Endothelial cell of umbilical vein (primary cell): ENCODE results near the gene IFT74.

Experiments
- POLR2A ChIP-seq: IDR thresholded peaks from 2 replicates; pipeline ENCODE4 v1.6.1; 2012; ENCODE audit warnings: low read depth, mild to moderate bottlenecking, control low read depth, low read length
- TF ChIP-seq, protein P1 (sequence below), 2 donors: IDR thresholded peaks; 1 replicate in 1 of 2; 2 replicates in 1 of 2; pipeline ENCODE4 v1.5.1; 2011; ENCODE audit warnings: low read length in 2 of 2, mild to moderate bottlenecking in 2 of 2, moderate library complexity in 2 of 2, control low read depth in 1 of 2, inconsistent platforms in 1 of 2, low read depth in 1 of 2; ENCODE audit not compliant: insufficient read depth in 1 of 2; ENCODE audit errors: extremely low read depth in 1 of 2

DNA sequence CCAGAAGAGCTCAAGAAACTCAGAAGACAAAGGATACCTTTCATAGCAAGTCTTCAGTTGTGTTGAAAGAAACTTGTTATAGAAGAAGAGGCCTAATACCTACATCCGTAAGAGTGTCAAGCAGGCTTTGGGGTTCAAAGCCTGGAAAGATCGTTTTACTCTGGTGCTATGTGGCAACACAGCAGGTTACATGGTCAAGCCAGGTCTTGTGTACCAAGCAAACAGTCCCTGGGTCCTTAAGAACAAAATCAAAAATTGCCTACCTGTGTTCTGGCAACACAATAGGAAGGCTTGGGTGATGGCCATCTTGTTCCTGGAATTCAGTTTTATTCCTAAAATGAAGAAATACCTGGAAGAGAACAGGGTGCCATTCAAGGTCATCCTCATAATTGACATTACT lies 81.3 kb downstream of the IFT74 start:
- no peak for TF ChIP-seq POLR2A
- TF ChIP-seq, protein P1, sequence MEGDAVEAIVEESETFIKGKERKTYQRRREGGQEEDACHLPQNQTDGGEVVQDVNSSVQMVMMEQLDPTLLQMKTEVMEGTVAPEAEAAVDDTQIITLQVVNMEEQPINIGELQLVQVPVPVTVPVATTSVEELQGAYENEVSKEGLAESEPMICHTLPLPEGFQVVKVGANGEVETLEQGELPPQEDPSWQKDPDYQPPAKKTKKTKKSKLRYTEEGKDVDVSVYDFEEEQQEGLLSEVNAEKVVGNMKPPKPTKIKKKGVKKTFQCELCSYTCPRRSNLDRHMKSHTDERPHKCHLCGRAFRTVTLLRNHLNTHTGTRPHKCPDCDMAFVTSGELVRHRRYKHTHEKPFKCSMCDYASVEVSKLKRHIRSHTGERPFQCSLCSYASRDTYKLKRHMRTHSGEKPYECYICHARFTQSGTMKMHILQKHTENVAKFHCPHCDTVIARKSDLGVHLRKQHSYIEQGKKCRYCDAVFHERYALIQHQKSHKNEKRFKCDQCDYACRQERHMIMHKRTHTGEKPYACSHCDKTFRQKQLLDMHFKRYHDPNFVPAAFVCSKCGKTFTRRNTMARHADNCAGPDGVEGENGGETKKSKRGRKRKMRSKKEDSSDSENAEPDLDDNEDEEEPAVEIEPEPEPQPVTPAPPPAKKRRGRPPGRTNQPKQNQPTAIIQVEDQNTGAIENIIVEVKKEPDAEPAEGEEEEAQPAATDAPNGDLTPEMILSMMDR (IDR thresholded peaks at IDR 0.05; ENCODE audit: extremely low read depth in 1 of 2, insufficient read depth in 1 of 2, low read depth in 1 of 2, low read length in 2 of 2): no peak
